Erythroblast (primary cell): Measurements from ENCODE around the gene CIT.

Source experiments
- DNase-seq, 2 experiments: peaks; one replicate each; lab custom pipeline; 2025; lab: John Stamatoyannopoulos, UW
- GATA1 ChIP-seq: IDR thresholded peaks from 2 replicates; pipeline ENCODE4 v1.6.1; 2011; ENCODE audit warnings: low read depth, mild to moderate bottlenecking, control low read depth, low read length, moderate library complexity
- POLR2A ChIP-seq: IDR thresholded peaks from 2 replicates; pipeline ENCODE4 v1.6.1; 2011; ENCODE audit warnings: mild to moderate bottlenecking, low read length

CIT gene

GRCh38 chr12:119749666-119750065 lies 127.5 kb downstream of the CIT start:
- TF ChIP-seq POLR2A (no peak), GATA1 (no peak)
- no peak for DNase-seq

- no peak for DNase-seq
- TF ChIP-seq GATA1, result no peak
- TF ChIP-seq POLR2A, result no peak
These were observed 128.6 kb downstream of the CIT start for GRCh38 chr12:119748497-119748896.

GRCh38 chr12:119746169-119746568 lies 131.0 kb downstream of the CIT start:
- DNase-seq, result no peak

GRCh38 chr12:119744900-119745606 lies 132.1 kb downstream of the CIT start:
- DNase-seq, result peak in 1 of 2 experiments; percentile 34
- TF ChIP-seq GATA1, result no peak
- no peak for TF ChIP-seq POLR2A

More at GRCh38 chr12:119746169-119746568, 131.0 kb downstream of the CIT start:
- TF ChIP-seq POLR2A (no peak), GATA1 (no peak)

GRCh38 chr12:119742700-119743099 lies 134.4 kb downstream of the CIT start:
- no peak for DNase-seq
- no peak for TF ChIP-seq POLR2A
- TF ChIP-seq GATA1, result no peak

- TF ChIP-seq POLR2A (no peak), GATA1 (no peak)
- no peak for DNase-seq
These were observed 136.3 kb downstream of the CIT start for GRCh38 chr12:119740830-119741229.

- TF ChIP-seq POLR2A (no peak), GATA1 (no peak)
- no peak for DNase-seq
These were observed 142.0 kb downstream of the CIT start for GRCh38 chr12:119735079-119735478.

- DNase-seq, result no peak
- TF ChIP-seq GATA1 (no peak), POLR2A (no peak)
These were observed 146.7 kb downstream of the CIT start for GRCh38 chr12:119730381-119730780.

GRCh38 chr12:119729871-119730270 lies 147.2 kb downstream of the CIT start:
- TF ChIP-seq GATA1, result no peak
- TF ChIP-seq POLR2A, result no peak
- DNase-seq, result no peak

GRCh38 chr12:119728444-119728745 lies 148.7 kb downstream of the CIT start:
- TF ChIP-seq POLR2A (no peak), GATA1 (no peak)
- no peak for DNase-seq

- TF ChIP-seq POLR2A (no peak), GATA1 (no peak)
- no peak for DNase-seq
These were observed 149.3 kb downstream of the CIT start for GRCh38 chr12:119727600-119728443.

GRCh38 chr12:119725523-119725922 lies 151.6 kb downstream of the CIT start:
- no peak for DNase-seq
- no peak for TF ChIP-seq POLR2A
- TF ChIP-seq GATA1, result no peak

- TF ChIP-seq GATA1 (no peak), POLR2A (no peak)
These were observed 155.8 kb downstream of the CIT start for GRCh38 chr12:119721306-119721705.

GRCh38 chr12:119720349-119720748 lies 156.8 kb downstream of the CIT start:
- DNase-seq, result no peak
- TF ChIP-seq GATA1 (no peak), POLR2A (no peak)

More at GRCh38 chr12:119721306-119721705, 155.8 kb downstream of the CIT start:
- no peak for DNase-seq
